K562 (cell line): ENCODE data around the gene WDR90. TPM values are rescaled to one million over a fixed set of nuclear protein-coding genes. Genes with fewer than 3 reads are reported as not detected.

Source experiments
- JUNB ChIP-seq: fragments of 450-650 bp; formaldehyde crosslinking; conservative IDR thresholded peaks from 2 replicates; pipeline ENCODE4 v1.4.0; 2020; ENCODE audit warnings: mild to moderate bottlenecking
- NFE2L1 ChIP-seq: fragments of 450-650 bp; IDR thresholded peaks from 2 replicates; pipeline ENCODE4 v1.6.1; 2016; ENCODE audit warnings: missing genetic modification characterization, low read depth, mild to moderate bottlenecking, missing compliant biosample characterization, moderate library complexity, borderline replicate concordance
- POLR2G ChIP-seq: fragments of 200-400 bp; formaldehyde crosslinking; IDR thresholded peaks from 2 replicates; pipeline ENCODE4 v1.6.1; 2017; ENCODE audit warnings: low read depth, mild to moderate bottlenecking, antibody characterized with exemption, low read length, moderate library complexity
- RB1 ChIP-seq: fragments of 450-650 bp; IDR thresholded peaks from 2 replicates; pipeline ENCODE4 v1.6.1; 2017; ENCODE audit warnings: low read depth, mild to moderate bottlenecking
- SAP30 ChIP-seq: fragments of 200-600 bp; sonication (generic); IDR thresholded peaks from 2 replicates; pipeline ENCODE4 v1.6.1; 2012; ENCODE audit warnings: borderline replicate concordance, low read depth, mild to moderate bottlenecking, moderate library complexity, low read length, control low read depth, inconsistent platforms; ENCODE audit not compliant: insufficient read depth, poor library complexity, severe bottlenecking
- SOX6 ChIP-seq: fragments of 450-650 bp; IDR thresholded peaks from 2 replicates; pipeline ENCODE4 v1.6.1; 2014; ENCODE audit warnings: mild to moderate bottlenecking
- TEAD4 ChIP-seq, 2 experiments: sonication (generic) in 1 of 2; formaldehyde crosslinking in 1 of 2; IDR thresholded peaks; 2 replicates each; pipeline versions ENCODE4 v1.6.1 to v1.8.0; 2012 to 2022; ENCODE audit warnings: borderline replicate concordance in 1 of 2, inconsistent platforms in 1 of 2, low read length in 1 of 2, mild to moderate bottlenecking in 1 of 2, missing genetic modification reagents in 1 of 2
- ZNF431 ChIP-seq: sonication (generic); formaldehyde crosslinking; IDR thresholded peaks from 2 replicates; pipeline ENCODE4 v1.8.0; 2022; ENCODE audit warnings: mild to moderate bottlenecking, missing genetic modification reagents
- polyA plus RNA-seq, 8 experiments: library from polyadenylated mRNA; depleted of rRNA in 4 of 8; stranded (reverse) in 5 of 8; unstranded in 3 of 8; fragments of >200 nt; fragmentation: Nextera tagmentation in 2 of 8; fragmentation: Illumina TruSeq in 1 of 8; extraction: Ambion mirVana in 2 of 8; extraction: Trizol in 1 of 8; gene quantifications; 2 replicates each; pipeline versions ENCODE4 v1.2.1 to v1.2.3, GENCODE V29; 2011 to 2014; ENCODE audit warnings: inconsistent platforms in 1 of 8, missing spikeins in 1 of 8
- total RNA-seq, 7 experiments: library from RNA; depleted of rRNA in 6 of 7; stranded (reverse); fragments of >200 nt in 6 of 7; fragmentation: Illumina TruSeq in 2 of 7; extraction: Trizol in 2 of 7; gene quantifications; 2 replicates each; pipeline versions ENCODE4 v1.2.1 to v1.2.3, GENCODE V29; 2011 to 2021; ENCODE audit warnings: low replicate concordance in 1 of 7
- TF ChIP-seq, protein P1 (sequence below): fragments of 250-450 bp; sonication (Bioruptor Pico); IDR thresholded peaks from 2 replicates; pipeline ENCODE4 v1.5.0; 2021; ENCODE audit warnings: mild to moderate bottlenecking, moderate library complexity
- TF ChIP-seq, protein P2 (sequence below): fragments of 450-650 bp; IDR thresholded peaks from 2 replicates; pipeline ENCODE4 v1.6.1; 2016; ENCODE audit warnings: borderline replicate concordance
- TF ChIP-seq, protein P3 (sequence below): sonication (generic); formaldehyde crosslinking; IDR thresholded peaks from 2 replicates; pipeline ENCODE4 v1.8.0; 2022; ENCODE audit warnings: missing genetic modification reagents, mild to moderate bottlenecking, borderline replicate concordance
- TF ChIP-seq, protein P4 (sequence below): sonication (generic); formaldehyde crosslinking; IDR thresholded peaks from 2 replicates; pipeline ENCODE4 v1.8.1; 2023; ENCODE audit warnings: missing genetic modification reagents, mild to moderate bottlenecking, borderline replicate concordance

The WDR90 gene
- total and polyA plus RNA-seq, 9 of the 15 experiments (the other 6 are each of a cell fraction or from before 2014, with no cell fraction given): 0.44 to 12.6 (median 3.3) TPM

DNA sequence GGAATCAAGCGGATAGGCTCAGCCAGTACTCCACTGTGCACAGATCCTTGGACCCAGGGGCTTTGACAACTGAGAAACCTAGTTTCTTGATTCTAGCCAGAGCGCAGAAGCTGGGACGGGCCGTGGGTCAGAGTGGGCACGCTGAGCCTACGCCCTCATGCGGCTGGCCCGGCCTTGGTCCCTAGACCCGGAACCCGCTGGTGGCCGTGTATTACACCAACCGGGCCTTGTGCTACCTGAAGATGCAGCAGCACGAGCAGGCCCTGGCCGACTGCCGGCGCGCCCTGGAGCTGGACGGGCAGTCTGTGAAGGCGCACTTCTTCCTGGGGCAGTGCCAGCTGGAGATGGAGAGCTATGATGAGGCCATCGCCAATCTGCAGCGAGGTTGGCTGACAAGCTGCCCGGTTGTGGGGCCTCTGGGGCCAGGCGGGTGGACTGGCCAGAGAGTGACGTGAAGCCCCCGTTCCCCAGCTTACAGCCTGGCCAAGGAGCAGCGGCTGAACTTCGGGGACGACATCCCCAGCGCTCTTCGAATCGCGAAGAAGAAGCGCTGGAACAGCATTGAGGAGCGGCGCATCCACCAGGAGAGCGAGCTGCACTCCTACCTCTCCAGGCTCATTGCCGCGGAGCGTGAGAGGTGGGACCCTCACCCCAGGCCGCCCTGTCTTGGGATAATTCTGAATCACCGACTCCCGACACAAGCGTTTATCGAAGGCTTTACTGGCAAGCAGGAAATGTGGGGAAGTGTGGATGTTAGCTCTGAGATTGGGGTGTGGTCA is 32.0 kb downstream of the WDR90 start (continued):
- TF ChIP-seq, protein P1, sequence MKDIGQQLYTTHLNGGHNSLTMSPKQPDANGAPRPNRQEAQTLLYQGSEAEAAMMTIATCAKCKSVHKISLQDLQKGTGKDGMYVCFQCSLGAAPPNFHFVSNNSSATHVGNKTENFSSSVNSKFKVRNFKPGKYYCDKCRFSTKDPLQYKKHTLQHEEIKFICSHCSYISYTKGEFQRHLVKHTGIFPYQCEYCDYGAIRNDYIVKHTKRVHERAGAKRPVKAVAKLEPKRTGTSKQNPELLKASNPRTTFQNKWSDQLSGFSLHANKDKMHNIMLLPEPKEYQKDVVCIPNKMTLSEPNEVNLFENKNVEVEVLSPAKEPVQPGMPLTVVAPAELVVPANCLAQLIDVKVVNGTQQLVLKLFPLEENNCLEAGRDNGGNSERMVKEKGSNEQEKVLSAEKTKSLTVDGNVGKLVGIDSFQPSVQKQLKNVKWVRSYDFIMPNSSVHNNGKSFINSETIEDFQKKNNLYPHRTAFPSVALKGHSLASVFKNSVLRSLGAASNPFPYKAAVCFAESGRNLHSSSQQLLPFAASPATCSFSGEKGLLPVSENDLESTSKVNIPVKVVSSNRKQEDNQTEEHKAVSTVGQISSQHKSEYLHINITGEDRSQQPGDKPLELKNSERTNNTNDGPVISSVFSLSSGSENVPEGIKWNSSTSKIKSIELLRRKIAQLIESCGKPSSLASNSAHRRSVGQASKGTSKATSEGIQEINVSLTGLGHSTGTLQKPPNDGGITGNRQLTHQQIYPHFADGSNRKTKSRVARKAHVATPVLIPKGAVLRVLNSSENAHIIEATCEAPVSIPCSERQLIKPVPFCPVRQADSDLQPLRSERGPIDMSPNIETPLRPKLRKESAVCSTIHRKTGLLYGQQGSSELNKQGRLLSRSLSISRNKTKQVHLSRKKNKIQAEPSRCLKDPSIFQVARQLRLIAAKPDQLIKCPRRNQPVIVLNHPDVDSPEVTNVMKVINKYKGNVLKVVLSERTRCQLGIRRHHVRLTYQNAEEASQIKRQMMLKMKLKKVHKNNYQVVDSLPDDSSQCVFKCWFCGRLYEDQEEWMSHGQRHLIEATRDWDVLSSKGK (CRISPR knock-in tag): no peak
- no peak for TF ChIP-seq SOX6
- TF ChIP-seq ZNF431: 0 out of 2 replicates have a peak, but pooled peaks have one; percentile 33
- TF ChIP-seq, protein P2, sequence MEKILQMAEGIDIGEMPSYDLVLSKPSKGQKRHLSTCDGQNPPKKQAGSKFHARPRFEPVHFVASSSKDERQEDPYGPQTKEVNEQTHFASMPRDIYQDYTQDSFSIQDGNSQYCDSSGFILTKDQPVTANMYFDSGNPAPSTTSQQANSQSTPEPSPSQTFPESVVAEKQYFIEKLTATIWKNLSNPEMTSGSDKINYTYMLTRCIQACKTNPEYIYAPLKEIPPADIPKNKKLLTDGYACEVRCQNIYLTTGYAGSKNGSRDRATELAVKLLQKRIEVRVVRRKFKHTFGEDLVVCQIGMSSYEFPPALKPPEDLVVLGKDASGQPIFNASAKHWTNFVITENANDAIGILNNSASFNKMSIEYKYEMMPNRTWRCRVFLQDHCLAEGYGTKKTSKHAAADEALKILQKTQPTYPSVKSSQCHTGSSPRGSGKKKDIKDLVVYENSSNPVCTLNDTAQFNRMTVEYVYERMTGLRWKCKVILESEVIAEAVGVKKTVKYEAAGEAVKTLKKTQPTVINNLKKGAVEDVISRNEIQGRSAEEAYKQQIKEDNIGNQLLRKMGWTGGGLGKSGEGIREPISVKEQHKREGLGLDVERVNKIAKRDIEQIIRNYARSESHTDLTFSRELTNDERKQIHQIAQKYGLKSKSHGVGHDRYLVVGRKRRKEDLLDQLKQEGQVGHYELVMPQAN: no peak
- TF ChIP-seq POLR2G: peak; percentile 63; the same call in 1 of the 2 replicates
- TF ChIP-seq, protein P3, sequence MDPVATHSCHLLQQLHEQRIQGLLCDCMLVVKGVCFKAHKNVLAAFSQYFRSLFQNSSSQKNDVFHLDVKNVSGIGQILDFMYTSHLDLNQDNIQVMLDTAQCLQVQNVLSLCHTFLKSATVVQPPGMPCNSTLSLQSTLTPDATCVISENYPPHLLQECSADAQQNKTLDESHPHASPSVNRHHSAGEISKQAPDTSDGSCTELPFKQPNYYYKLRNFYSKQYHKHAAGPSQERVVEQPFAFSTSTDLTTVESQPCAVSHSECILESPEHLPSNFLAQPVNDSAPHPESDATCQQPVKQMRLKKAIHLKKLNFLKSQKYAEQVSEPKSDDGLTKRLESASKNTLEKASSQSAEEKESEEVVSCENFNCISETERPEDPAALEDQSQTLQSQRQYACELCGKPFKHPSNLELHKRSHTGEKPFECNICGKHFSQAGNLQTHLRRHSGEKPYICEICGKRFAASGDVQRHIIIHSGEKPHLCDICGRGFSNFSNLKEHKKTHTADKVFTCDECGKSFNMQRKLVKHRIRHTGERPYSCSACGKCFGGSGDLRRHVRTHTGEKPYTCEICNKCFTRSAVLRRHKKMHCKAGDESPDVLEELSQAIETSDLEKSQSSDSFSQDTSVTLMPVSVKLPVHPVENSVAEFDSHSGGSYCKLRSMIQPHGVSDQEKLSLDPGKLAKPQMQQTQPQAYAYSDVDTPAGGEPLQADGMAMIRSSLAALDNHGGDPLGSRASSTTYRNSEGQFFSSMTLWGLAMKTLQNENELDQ (CRISPR knock-in tag): no peak
- TF ChIP-seq, protein P4, sequence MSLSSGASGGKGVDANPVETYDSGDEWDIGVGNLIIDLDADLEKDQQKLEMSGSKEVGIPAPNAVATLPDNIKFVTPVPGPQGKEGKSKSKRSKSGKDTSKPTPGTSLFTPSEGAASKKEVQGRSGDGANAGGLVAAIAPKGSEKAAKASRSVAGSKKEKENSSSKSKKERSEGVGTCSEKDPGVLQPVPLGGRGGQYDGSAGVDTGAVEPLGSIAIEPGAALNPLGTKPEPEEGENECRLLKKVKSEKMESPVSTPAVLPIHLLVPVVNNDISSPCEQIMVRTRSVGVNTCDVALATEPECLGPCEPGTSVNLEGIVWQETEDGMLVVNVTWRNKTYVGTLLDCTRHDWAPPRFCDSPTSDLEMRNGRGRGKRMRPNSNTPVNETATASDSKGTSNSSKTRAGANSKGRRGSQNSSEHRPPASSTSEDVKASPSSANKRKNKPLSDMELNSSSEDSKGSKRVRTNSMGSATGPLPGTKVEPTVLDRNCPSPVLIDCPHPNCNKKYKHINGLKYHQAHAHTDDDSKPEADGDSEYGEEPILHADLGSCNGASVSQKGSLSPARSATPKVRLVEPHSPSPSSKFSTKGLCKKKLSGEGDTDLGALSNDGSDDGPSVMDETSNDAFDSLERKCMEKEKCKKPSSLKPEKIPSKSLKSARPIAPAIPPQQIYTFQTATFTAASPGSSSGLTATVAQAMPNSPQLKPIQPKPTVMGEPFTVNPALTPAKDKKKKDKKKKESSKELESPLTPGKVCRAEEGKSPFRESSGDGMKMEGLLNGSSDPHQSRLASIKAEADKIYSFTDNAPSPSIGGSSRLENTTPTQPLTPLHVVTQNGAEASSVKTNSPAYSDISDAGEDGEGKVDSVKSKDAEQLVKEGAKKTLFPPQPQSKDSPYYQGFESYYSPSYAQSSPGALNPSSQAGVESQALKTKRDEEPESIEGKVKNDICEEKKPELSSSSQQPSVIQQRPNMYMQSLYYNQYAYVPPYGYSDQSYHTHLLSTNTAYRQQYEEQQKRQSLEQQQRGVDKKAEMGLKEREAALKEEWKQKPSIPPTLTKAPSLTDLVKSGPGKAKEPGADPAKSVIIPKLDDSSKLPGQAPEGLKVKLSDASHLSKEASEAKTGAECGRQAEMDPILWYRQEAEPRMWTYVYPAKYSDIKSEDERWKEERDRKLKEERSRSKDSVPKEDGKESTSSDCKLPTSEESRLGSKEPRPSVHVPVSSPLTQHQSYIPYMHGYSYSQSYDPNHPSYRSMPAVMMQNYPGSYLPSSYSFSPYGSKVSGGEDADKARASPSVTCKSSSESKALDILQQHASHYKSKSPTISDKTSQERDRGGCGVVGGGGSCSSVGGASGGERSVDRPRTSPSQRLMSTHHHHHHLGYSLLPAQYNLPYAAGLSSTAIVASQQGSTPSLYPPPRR (CRISPR knock-in tag): no peak
- no peak for TF ChIP-seq JUNB
- no peak for TF ChIP-seq NFE2L1 (tag)
- TF ChIP-seq TEAD4 (IDR thresholded peaks at IDR 0.05; ENCODE audit: low read length): no peak
- TF ChIP-seq TEAD4 (CRISPR knock-in tag; IDR thresholded peaks at IDR 0.05; ENCODE audit: borderline replicate concordance): no peak
- 0 out of 2 replicates have a peak, but pooled peaks have one; percentile 9 for TF ChIP-seq RB1
- no peak for TF ChIP-seq SAP30
